Measurements from ENCODE around the gene RBM12.

Gene RBM12

DNA sequence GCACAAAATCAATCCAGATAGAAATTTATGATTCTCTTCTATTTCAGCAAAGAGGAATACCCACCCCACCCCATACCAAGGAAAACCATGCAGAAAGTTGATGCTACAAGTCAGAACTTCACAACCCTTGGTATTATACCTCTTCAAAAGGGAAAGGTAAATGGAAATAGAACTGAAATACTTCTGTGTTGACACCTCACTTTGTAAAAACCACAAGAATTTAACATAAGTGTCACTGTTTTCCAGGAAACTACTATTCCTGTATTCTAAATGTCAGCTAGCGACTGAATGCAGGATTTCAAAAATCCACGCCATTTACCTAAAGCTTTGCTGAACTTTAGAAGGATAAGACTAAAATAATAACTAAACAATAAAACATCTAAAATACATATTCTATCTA lies 3.6 kb downstream of the RBM12 start:
- intact Hi-C loops (cut with DNase I): loop anchor here (5.0 kb wide), 2 partner anchors 44 to 119 kb away; partner anchors contain the start of genes ERGIC3 and SPAG4
- no peak for DNase-seq

DNA sequence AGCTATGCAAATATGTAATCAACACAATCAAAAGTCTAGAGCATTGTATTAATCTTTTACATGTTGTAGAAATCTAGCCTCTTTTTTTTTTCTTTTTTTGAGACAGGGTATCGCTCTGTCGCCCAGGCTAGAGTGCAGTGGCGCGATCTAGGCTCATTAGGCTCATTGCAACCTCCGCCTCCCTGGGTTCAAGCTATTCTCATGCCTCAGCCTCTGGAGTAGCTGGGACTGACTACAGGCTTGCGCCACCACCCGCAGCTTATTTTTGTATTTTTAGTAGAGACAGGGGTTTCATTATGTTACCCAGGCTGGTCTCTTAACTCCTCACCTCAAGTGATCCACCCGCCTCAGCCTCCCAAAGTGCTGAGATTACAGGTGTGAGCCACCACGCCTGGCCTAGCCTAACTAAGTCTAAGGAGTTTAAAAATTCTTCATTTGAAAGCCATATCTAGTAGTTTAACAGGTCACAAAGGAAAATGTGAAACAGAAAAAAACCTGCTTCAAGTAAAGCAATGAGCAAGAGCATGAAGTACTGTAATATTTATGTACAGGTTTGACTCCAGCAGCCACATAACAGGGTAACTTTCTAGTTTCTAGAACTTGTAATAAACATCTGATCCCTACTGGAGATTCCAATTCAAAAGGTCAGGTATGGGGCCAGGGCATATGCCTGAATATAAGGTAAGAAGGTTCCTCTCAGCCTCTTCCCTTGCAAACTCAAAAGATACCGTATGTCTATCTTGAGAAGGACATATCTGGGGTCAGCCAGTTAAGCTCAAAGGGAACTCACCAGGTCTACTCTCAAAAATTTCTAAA lies 4.4 kb downstream of the RBM12 start:
- intact Hi-C loops (cut with DNase I): loop anchor here (5.0 kb wide), 2 partner anchors 43 to 118 kb away; partner anchors contain the start of genes ERGIC3 and SPAG4
- no peak for DNase-seq

DNA sequence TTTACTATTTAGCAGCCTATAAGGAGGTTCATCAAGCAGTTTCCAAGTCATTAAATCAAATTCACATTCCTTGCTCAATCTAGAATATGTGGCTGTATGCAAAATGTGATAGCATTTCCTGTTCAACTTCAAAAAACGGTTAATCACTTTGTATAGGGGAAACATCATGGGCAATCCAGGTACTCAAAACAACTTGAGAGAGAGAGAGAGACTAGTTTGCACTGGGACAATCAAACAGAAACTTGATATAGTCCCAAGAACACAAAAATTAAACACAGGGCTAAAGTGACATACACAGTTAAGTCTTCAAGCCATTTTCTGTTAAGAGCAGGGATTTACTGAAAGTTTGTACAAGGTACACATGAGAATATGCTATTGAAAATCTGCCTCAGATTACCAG lies 7.4 kb downstream of the RBM12 start:
- no peak for DNase-seq
- intact Hi-C loops (cut with DNase I): no loop called here

DNA sequence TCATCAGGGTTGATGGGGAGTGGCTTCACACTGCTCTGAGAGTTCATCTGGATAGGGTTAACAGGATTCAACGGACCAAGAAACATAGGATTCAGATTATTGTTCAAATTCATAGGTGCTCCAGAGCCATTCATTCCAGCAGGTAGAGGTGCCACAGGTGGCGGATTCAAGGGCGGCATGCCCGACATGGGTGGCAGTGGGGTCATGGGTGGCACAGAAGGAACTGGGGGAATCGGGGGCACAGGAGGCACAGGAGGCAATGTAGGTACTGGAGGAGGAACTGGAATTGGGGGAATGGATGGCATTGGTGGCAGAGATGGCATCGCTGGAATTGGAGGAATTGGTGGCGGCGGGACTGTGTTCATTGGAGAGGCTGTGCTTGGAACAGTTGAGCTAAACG lies 10.3 kb downstream of the RBM12 start:
- intact Hi-C loops (cut with DNase I): no loop called here
- DNase-seq: no peak

DNA sequence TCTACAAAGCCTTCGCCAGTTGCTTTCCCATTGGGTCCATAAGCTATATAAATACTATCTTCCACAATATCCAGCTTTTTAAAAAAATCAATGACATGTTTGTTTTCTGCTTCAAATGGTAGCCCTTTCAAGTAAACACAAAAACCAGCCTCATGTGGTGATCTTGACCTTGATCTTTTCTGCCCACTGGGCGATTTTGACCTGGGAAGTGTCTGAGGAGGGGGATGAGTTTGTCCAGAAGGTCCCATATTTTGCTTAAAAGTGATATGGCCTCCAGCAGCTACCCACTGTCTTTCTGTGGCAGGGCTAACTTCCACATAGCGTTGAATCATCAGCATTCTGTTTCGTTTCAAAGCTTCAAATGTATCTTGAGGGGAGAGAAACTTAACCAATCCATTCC lies 10.8 kb downstream of the RBM12 start:
- intact Hi-C loops (cut with DNase I): no loop called here
- DNase-seq: no peak

DNA sequence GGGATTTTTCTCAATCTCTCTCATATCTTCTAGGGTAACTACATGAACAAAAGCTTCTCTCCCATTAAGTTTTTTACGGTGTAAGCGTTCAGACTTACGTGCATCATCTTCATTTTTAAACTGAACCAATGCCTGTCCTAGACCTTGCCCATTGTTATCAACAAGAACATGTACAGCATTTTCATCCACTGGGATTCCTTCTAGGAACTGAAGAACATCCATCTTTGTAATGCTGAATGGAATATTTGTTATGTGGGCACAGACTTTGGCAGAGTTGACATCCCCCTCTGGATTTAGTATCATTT lies 11.3 kb downstream of the RBM12 start:
- intact Hi-C loops (cut with DNase I): no loop called here
- no peak for DNase-seq

DNA sequence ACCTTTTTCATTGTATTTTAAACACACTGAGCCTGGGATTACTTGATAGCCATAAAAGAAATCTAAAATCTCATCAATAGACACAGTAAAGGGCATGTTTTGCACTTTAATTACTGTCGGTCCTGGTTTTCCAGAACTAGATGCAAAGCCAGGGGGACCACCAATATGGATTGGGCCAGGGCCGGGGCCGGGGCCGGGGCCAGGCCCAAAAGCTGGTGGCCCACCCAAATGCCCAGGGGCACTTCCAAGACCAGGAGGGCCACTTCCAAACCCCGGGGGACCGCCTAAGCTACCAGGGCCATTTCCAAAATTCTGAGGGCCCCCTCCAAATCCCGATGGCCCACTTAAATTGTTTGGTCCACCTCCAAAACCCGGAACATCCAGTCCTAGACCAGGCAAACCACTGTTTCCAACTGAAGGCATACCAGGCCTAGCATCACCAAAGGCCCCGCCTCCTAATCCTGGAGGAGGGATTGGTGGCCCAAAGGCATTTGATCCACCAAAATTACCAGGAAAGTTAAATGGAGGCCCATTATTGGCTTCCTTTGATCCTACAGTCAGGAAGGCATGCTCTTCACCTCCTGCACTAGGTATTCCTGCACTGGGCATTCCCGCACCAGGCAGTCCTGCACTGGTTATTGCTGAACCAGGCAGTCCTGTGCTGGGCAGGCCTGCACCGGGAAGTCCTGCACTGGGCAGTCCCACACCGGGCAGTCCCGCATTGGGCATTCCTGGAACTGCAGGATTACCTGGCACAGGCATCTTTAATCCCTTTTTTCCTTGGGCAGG lies 11.9 kb downstream of the RBM12 start:
- no peak for DNase-seq
- intact Hi-C loops (cut with DNase I): no loop called here

DNA sequence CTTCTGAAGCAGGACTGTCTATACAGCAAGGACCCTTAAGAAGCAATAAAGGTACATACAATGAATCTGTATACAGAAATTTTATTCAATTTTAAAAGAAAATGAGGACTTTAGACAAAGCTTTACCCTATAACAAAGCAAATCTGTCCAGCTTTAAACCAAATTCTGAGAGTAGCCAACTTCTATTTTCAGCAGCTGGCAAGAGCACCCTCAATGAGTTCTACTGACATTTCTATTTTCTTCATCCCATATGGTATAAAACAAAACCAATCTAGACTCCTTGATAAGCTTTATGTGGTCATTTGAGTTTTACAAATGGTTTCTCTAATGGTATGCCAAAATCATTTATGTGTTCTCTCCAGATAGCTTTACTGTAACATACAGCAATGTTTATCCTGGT lies 12.7 kb downstream of the RBM12 start:
- intact Hi-C loops (cut with DNase I): no loop called here
- DNase-seq: no peak

DNA sequence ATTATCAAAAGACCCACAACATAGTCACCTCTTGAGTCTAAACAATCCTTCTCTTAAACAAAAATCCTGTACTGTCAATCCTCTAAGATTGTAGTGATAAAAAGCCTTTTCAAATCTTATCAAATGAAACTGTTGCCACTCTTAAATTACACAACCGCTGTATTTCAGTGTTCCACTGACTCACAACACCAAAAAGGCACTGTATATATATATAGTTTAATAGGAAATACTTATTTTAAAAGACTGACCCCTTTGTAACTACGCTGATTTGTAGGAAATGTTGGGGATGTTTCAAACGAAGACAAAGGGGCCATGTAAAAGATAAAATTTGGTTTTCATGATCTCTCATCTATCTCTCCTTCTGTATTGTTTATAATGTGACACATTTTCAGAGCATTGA lies 14.1 kb downstream of the RBM12 start:
- no peak for DNase-seq
- intact Hi-C loops (cut with DNase I): no loop called here

DNA sequence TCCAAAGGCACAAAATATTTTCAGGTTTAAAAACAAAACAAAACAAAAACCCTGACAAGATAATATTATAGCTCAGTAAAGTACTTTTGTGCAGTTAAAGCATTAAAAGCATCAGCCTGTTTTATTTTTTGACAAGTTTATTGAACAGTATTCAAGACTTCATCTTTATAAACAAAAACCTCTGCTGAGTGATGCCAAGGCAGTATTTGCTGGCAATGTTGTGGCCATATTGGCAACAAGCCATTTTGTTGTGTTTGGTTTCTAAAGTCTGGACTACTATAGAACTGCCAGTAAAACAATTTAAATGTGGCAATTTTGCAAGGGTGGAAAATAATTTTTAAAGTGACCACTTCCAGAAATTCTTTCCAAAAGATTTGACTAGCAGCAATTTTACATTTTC lies 15.9 kb downstream of the RBM12 start:
- intact Hi-C loops (cut with DNase I): no loop called here
- DNase-seq: no peak

DNA sequence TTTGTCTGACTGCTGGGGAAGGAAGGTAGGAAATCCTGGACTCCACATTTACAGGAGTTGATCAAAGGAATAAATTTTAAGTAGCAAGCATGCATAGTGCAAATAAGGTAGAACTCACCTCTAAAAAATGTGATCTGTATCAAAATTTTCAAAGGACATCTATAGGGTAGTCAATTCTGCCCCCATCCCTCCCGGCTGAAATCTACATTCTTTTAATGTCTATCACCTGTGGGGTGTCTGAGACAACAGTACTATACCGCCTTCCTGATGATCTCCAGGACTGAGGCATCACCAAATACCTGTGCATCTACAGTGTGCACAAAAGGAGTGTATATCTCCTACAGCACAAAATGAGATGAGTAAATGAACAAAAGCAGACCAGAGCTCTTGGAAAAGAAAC lies 19.9 kb downstream of the RBM12 start:
- DNase-seq: no peak
- intact Hi-C loops (cut with DNase I): no loop called here

DNA sequence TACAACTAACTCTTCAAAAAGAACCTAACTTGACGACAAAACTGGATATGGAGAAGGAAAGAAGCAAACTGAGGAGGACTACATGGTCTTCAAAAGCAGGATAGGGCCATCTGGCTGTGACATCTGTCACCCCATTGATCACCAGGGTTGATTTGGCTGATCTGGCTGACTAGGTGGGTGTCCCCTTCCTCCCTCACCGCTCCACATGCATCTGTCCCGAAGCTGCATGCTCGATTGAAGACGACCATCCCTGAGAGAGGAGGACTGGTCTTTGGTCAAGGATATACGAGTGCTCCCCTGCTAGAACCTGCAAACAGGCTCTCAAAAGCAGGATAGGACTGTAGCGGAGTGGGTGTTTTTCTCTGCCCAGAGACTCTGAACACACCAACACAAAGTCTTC lies 21.7 kb downstream of the RBM12 start:
- intact Hi-C loops (cut with DNase I): no loop called here

DNA sequence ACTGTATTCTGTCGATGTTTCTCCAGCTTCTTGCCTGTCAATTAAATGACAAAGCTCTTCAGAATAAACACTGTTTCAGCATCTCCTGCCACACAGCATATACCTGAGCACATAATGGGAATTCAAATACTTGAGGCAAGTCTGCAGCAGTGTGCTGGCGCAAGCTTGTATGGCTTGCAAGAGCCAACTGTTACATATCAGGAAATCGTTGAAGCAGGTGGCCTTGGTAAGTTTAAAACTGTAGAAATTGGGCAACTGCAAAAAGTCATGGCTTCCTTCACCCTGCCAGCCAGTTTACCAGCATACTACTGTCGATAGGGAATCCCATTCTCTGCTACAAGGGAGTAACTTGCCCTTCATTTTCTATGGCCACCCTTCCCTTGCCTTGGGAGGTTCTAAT lies 23.0 kb downstream of the RBM12 start:
- DNase-seq: no peak
- intact Hi-C loops (cut with DNase I): no loop called here

More for the DNA sequence above, 21.7 kb downstream of the RBM12 start:
- no peak for DNase-seq

DNA sequence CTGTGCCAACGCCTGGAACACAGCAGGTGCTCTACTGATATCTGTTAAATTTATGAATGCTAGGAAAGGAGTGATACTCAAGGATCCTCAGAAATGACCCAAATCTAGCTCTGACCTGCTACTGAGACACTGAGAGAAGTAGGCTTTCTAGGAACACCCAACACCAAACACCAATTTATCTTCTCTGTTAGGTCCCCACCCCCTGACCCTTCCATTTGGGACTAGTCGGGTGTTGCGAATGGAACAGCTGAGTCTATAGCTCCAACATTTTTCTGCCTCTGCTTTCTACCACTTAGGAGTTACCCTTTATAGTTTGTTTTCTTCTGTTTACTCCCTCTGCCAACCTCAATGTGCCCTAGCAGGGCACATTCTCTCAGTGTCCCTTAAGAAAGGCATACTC lies 24.0 kb downstream of the RBM12 start:
- DNase-seq: no peak
- intact Hi-C loops (cut with DNase I): no loop called here

DNA sequence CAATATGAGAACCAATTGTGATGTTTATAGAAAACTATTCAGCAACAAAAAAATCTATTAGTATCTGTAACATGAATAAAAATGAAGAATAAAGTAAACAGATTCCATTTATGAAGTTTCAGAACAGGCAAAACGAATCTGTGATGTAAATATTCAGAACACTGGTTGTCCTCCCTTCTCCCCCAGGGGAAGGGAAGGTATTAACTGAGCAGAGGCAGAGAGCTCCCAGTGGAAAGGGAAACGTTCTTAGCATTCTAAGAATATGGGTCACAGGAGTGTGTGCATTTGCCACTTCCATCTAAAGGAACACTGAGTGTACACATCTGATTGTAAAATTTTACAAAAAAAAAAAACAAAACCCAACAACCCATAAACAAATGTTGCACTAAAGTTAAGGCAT lies 25.9 kb downstream of the RBM12 start:
- intact Hi-C loops (cut with DNase I): no loop called here
- no peak for DNase-seq

DNA sequence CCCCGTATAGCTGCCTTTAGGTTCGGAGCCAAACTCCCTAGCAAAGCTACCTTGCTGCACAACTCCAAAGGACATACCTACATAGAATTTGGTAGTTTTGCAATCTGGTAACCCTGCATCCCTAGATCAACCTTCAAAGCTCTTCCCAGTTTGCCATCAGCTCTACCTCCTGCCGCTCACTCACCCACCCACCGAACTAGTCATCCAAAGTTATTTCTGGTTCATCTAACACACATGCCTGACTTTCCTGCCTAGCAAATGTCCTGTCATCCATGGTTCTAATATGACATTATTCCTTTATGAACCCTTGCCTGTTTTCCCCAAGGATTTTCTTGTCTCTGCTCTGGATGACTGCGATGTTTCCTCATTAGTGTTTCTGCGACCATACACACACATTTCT lies 27.4 kb downstream of the RBM12 start:
- no peak for DNase-seq
- intact Hi-C loops (cut with DNase I): no loop called here

DNA sequence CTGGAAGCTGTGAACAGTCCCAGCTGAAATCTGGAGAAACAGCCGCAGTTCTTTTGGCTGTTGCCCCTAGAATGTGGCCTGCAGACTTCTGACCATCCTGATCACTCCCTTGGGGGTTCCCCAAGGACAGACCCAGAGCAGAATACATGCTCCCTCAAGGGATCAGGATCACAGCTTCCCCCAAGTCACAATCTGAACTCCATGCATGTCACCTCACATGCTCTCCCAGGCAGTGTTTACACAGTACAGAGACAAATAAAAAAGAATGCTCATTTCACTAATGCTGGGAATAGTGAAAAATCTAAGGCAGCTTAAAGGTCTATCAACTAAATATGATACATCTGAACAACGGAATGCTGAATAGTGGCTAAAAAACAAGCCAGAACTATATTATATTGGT lies 28.6 kb downstream of the RBM12 start:
- intact Hi-C loops (cut with DNase I): no loop called here
- no peak for DNase-seq

DNA sequence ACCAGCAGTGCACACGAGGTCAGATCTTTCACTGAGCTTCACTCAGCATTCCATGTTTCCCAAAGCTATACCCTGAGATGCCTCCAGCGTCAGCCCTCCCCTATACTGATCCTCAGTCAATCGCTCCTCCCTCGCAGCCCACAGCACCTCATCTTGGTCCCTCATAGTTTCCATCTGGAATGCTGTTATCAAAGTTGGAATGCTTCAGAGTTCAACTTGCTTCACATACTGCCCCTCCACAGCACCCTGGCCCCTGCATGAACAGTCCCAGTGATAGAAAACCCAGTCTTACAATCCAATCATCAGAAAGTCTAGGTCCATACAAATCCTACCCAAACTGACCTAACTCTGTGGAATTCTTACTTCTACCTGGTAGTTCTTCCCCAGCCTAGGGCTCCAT lies 29.0 kb downstream of the RBM12 start:
- intact Hi-C loops (cut with DNase I): no loop called here
- DNase-seq: no peak

DNA sequence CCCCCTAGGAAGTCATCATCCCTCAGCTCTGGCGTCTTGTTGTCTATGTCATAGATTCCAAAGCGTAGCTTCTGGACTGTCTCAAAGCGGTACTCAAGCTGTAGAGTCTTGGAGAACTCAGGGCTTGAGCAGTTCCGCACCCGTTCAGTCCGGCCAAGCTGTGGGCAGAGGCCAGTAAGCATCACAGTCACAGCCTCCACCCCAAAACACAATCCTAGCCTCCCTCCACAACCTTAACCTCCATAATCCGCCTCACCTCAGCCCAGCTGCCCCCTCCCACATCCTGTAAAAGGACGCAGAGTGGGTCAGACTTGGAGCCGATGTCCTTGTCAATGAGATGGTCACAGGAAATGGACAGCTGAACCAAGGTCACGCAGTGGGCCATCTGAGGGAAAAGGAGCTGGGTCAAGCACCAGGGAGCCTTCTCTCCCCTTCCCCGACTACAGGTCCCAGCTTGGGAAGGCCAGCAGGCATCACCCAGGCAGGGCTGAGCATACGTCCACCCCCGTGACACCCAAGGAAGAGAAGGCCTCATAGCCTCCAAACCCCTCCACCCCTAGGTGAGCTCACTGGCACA lies 32.1 kb downstream of the RBM12 start:
- intact Hi-C loops (cut with DNase I): no loop called here
- peak in 1 of 10 donors; percentile 35 for DNase-seq

DNA sequence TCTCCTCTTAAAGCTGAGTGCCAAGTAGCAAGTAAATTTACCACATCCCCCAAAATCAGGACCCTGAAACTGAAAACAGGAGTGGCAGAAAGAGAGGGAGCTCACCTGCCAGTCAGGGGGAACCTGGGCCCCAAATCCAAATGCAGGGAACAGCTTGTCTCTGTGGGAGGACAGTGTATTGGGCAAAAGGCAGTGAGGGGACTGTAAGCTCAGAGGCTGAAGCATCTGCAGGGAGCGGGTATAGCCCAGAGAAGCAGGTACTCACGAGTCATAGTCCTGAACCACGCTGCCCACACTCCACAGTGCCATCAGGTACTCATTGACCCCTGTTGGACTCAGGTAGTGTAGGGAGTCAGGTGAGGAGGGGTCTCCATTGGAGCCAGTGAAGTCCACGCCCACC lies 34.1 kb downstream of the RBM12 start:
- no peak for DNase-seq
- intact Hi-C loops (cut with DNase I): no loop called here

DNA sequence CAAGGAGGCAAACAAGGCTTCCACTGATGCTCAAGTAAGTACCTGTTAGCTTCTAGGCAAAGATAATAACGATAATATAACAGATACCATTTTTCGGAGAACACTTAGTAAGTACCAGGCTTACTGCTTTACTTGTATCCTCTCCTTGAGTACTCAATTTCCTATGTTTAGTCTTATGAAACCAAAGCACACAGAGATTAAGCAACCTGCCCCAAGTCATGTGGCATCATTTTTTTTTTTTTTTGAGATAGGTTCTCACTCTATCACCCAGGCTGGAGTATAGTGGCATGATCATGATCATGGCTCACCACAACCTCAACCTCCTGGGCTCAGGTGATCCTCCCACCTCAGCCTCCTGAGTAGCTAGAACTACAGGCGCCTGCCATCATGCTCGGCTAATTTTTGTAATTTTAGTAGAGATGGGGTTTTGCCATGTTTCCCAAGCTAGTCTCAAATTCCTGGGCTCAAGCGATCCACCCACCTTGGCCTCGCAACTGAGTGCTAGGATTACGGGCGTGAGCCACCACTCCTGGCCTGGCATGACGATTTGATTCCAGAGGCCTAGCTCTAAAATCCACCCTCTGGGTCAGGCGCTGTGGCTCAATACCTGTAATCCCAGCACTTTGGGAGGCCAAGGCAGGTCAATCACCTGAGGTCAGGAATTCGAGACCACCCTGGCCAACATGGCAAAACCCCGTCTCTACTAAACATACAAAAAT lies 35.1 kb downstream of the RBM12 start:
- intact Hi-C loops (cut with DNase I): no loop called here
- DNase-seq: peak in 1 of 10 donors; percentile 48
